ENCODE data around the gene KIAA1958.

Gene KIAA1958

GRCh38 chr9:112486221-112487007 is at the start of gene KIAA1958:
Gene KIAA1958, plus strand, starts transcription at chr9:112486827. Its CDS starts 87,254 bp downstream, at chr9:112574081.
- DNase-seq = peak; percentile 93

- no peak for DNase-seq
Measured at GRCh38 chr9:112437406-112437805, 49.2 kb upstream of the KIAA1958 start.

GRCh38 chr9:112439171-112439570 is 47.5 kb upstream of the KIAA1958 start:
- DNase-seq = no peak

- no peak for DNase-seq
Measured at GRCh38 chr9:112439825-112440224, 46.8 kb upstream of the KIAA1958 start.

- no peak for DNase-seq
Measured at GRCh38 chr9:112443200-112443599, 43.4 kb upstream of the KIAA1958 start.

GRCh38 chr9:112443636-112444035 is 43.0 kb upstream of the KIAA1958 start:
- no peak for DNase-seq

GRCh38 chr9:112445196-112445595 is 41.4 kb upstream of the KIAA1958 start:
- no peak for DNase-seq

GRCh38 chr9:112446080-112446479 is 40.5 kb upstream of the KIAA1958 start:
- no peak for DNase-seq

- no peak for DNase-seq
Measured at GRCh38 chr9:112446526-112446925, 40.1 kb upstream of the KIAA1958 start.

- DNase-seq = no peak
Measured at GRCh38 chr9:112447283-112447761, 39.3 kb upstream of the KIAA1958 start.

- no peak for DNase-seq
Measured at GRCh38 chr9:112462855-112463254, 23.8 kb upstream of the KIAA1958 start.

GRCh38 chr9:112465352-112465751 is 21.3 kb upstream of the KIAA1958 start:
- no peak for DNase-seq

- no peak for DNase-seq
Measured at GRCh38 chr9:112472996-112473395, 13.6 kb upstream of the KIAA1958 start.

- DNase-seq = no peak
Measured at GRCh38 chr9:112473986-112474385, 12.6 kb upstream of the KIAA1958 start.

GRCh38 chr9:112475318-112475717 is 11.3 kb upstream of the KIAA1958 start:
- no peak for DNase-seq

GRCh38 chr9:112477330-112477729 is 9.3 kb upstream of the KIAA1958 start:
- no peak for DNase-seq

- DNase-seq = no peak
Measured at GRCh38 chr9:112479221-112479620, 7.4 kb upstream of the KIAA1958 start.

GRCh38 chr9:112484607-112485006 is 2.0 kb upstream of the KIAA1958 start:
- no peak for DNase-seq

- DNase-seq = no peak
Measured at GRCh38 chr9:112485574-112485973, 1.1 kb upstream of the KIAA1958 start.

- peak; percentile 71 for DNase-seq
Measured at GRCh38 chr9:112487008-112487798, 576 bp downstream of the KIAA1958 start.

- DNase-seq = no peak
Measured at GRCh38 chr9:112487799-112488340, 1.2 kb downstream of the KIAA1958 start.

GRCh38 chr9:112489039-112489546 is 2.5 kb downstream of the KIAA1958 start:
- DNase-seq = no peak

GRCh38 chr9:112489876-112490666 is 3.4 kb downstream of the KIAA1958 start:
- DNase-seq = no peak
